ENCODE measurements around the gene SBF2. TPM values are rescaled to one million over a fixed set of nuclear protein-coding genes. Genes with fewer than 3 reads are reported as not detected.
A peak's percentile ranks its signal among the peaks of the same experiment; 100 is the strongest.

SBF2 gene
- total RNA-seq, 1 donor from 2014 or later = 27.9 TPM

- DNase-seq (ENCODE audit: low spot score) = no peak
- intact Hi-C loops (cut with DNase I) = loop anchor here (5.0 kb wide), 1 partner anchor 62 kb away; no protein-coding TSS in a partner anchor
These were observed 470.1 kb downstream of the SBF2 start for GRCh38 chr11:9823887-9824385.

- intact Hi-C loops (cut with DNase I) = loop anchor here (5.0 kb wide), 1 partner anchor 61 kb away; no protein-coding TSS in a partner anchor
- no peak for DNase-seq (ENCODE audit: low spot score)
These were observed 470.6 kb downstream of the SBF2 start for GRCh38 chr11:9823439-9823838.

GRCh38 chr11:9821008-9821752 is 472.8 kb downstream of the SBF2 start:
- intact Hi-C loops (cut with DNase I) = loop anchor here (5.0 kb wide), 1 partner anchor 59 kb away; no protein-coding TSS in a partner anchor
- DNase-seq (ENCODE audit: low spot score) = no peak

GRCh38 chr11:9820260-9820659 is 473.8 kb downstream of the SBF2 start:
- peak; percentile 81 for DNase-seq (ENCODE audit: low spot score)
- intact Hi-C loops (cut with DNase I) = loop anchor here (1.0 to 5.0 kb wide), 2 partner anchors 18 to 58 kb away; no protein-coding TSS in a partner anchor

- intact Hi-C loops (cut with DNase I) = no loop called here
- DNase-seq (ENCODE audit: low spot score) = no peak
These were observed 476.8 kb downstream of the SBF2 start for GRCh38 chr11:9817191-9817590.

- no peak for DNase-seq (ENCODE audit: low spot score)
- intact Hi-C loops (cut with DNase I) = no loop called here
These were observed 478.4 kb downstream of the SBF2 start for GRCh38 chr11:9815486-9816136.

- no peak for DNase-seq (ENCODE audit: low spot score)
- intact Hi-C loops (cut with DNase I) = no loop called here
These were observed 479.9 kb downstream of the SBF2 start for GRCh38 chr11:9814108-9814507.

GRCh38 chr11:9808943-9809342 is 485.1 kb downstream of the SBF2 start:
- no peak for DNase-seq (ENCODE audit: low spot score)
- intact Hi-C loops (cut with DNase I) = no loop called here

- DNase-seq (ENCODE audit: low spot score) = no peak
- intact Hi-C loops (cut with DNase I) = no loop called here
These were observed 486.9 kb downstream of the SBF2 start for GRCh38 chr11:9806946-9807687.

GRCh38 chr11:9804419-9804902 is 489.6 kb downstream of the SBF2 start:
- intact Hi-C loops (cut with DNase I) = loop anchor here (5.0 kb wide), 1 partner anchor 47 kb away; no protein-coding TSS in a partner anchor
- DNase-seq (ENCODE audit: low spot score) = no peak

- DNase-seq (ENCODE audit: low spot score) = no peak
- intact Hi-C loops (cut with DNase I) = loop anchor here (5.0 kb wide), 1 partner anchor 47 kb away; no protein-coding TSS in a partner anchor
These were observed 490.2 kb downstream of the SBF2 start for GRCh38 chr11:9803685-9804418.

GRCh38 chr11:9802291-9802861 is 491.6 kb downstream of the SBF2 start:
- DNase-seq (ENCODE audit: low spot score) = no peak
- intact Hi-C loops (cut with DNase I) = loop anchor here (1.0 to 5.0 kb wide), 2 partner anchors 18 to 45 kb away; no protein-coding TSS in a partner anchor

GRCh38 chr11:9799886-9800285 is 494.1 kb downstream of the SBF2 start:
- DNase-seq (ENCODE audit: low spot score) = no peak
- intact Hi-C loops (cut with DNase I) = loop anchor here (5.0 kb wide), 1 partner anchor 43 kb away; no protein-coding TSS in a partner anchor

- no peak for DNase-seq (ENCODE audit: low spot score)
- intact Hi-C loops (cut with DNase I) = no loop called here
These were observed 496.7 kb downstream of the SBF2 start for GRCh38 chr11:9797300-9797699.

GRCh38 chr11:9796854-9797253 is 497.2 kb downstream of the SBF2 start:
- DNase-seq (ENCODE audit: low spot score) = no peak
- intact Hi-C loops (cut with DNase I) = no loop called here

- intact Hi-C loops (cut with DNase I) = no loop called here
- DNase-seq (ENCODE audit: low spot score) = no peak
These were observed 497.8 kb downstream of the SBF2 start for GRCh38 chr11:9796266-9796665.

- DNase-seq (ENCODE audit: low spot score) = no peak
- intact Hi-C loops (cut with DNase I) = no loop called here
These were observed 503.3 kb downstream of the SBF2 start for GRCh38 chr11:9790703-9791102.

GRCh38 chr11:9789910-9790309 is 504.1 kb downstream of the SBF2 start:
- intact Hi-C loops (cut with DNase I) = no loop called here
- no peak for DNase-seq (ENCODE audit: low spot score)

All from cardiac septum (tissue), 1 donor.